Measurements from ENCODE around the gene ARMC9. TPM values are rescaled to one million over a fixed set of nuclear protein-coding genes. Genes with fewer than 3 reads are reported as not detected.

ARMC9 gene
- total and polyA plus RNA-seq, 2 donors (not counting 3 experiments of a cell fraction or from before 2014, with no cell fraction given): 16.4 to 24.2 TPM

DNA sequence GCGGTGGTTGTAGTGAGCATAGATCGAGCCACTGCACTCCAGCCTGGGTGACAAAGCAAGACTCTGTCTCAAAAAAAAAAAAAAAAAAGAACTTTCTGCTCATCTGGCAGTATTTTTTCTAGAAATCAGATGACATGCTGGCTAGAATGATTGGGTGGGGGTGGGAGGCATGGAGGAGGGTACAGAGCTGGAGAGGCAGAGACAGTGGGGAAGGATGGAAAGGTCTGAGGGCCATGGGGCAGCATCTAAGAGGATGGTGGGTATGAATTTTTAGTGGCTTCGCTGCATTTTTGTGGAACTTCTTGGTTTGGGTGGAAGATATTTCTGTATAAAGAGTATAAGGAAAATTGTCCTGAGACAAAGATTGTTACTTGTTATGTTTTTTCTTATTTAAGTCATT, 23.3 kb downstream of the ARMC9 start:
- Histone ChIP-seq H3K9me1 (replicated peaks; ENCODE audit: control insufficient read depth, extremely low read depth, insufficient read depth, low read length) (no peaks in the 10 kb centered on the region), H4K20me1 (replicated peaks; ENCODE audit: control insufficient read depth, extremely low read depth, insufficient read depth, low read length) (no peaks in the 10 kb centered on the region), H3K4me2 (ENCODE audit: insufficient read depth, low read length) (no peak overlapping the region), H3K4me3 (replicated peaks in 1 of 3; ENCODE audit: insufficient read depth in 1 of 3, low read depth in 1 of 3, low read length in 3 of 3) (no peak overlapping the region), H3K4me1 (ENCODE audit: control insufficient read depth, extremely low read depth, insufficient read depth, low read length) (no peaks in the 10 kb centered on the region), H3K9ac (replicated peaks; ENCODE audit: extremely low read depth, insufficient read depth, low read length) (no peak overlapping the region), H3K27ac (ENCODE audit: insufficient read depth, low read depth, low read length) (no peak overlapping the region), H3K9me3 (replicated peaks; ENCODE audit: control insufficient read depth, insufficient read depth, low read length) (no peaks in the 10 kb centered on the region), H3K36me3 (ENCODE audit: control insufficient read depth in 2 of 2, extremely low read depth in 1 of 2, insufficient read depth in 2 of 2, low read length in 2 of 2) (peaks cover 0 to 2% of the 10 kb centered on the region in 2 experiments), H3K79me2 (ENCODE audit: control insufficient read depth, insufficient read depth, low read length) (no peaks in the 10 kb centered on the region), H3K27me3 (ENCODE audit: control insufficient read depth in 2 of 2, insufficient read depth in 2 of 2, low read length in 2 of 2) (no peaks in the 10 kb centered on the region), H2AFZ (ENCODE audit: low read depth, low read length) (no peak overlapping the region)
- intact Hi-C loops (cut with micrococcal nuclease): no loop called here
- dilution Hi-C loops (cut with MboI; ENCODE audit: extremely low pct_ligation_motif_present, low sequenced_read_pairs): no loop called here
- FAIRE-seq: no peak
- ChIA-PET CTCF (interaction anchor here (1.6 kb wide), 1 partner anchor 118 kb away, joined by 4 read pairs; no protein-coding TSS in a partner anchor), POLR2A (no interaction called here)
- BruUV-seq (replicated peaks): no TSS peak
- no peak for DNase-seq (ENCODE audit: low read depth, low spot score)
- TF ChIP-seq CTCF (IDR thresholded peaks at IDR 0.05; ENCODE audit: extremely low read depth in 1 of 2, insufficient read depth in 1 of 2, low read depth in 1 of 2, low read length in 2 of 2): no peak
- TF ChIP-seq, protein P1, sequence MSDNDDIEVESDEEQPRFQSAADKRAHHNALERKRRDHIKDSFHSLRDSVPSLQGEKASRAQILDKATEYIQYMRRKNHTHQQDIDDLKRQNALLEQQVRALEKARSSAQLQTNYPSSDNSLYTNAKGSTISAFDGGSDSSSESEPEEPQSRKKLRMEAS (IDR thresholded peaks at IDR 0.05; ENCODE audit: insufficient read depth, insufficient read length): no peak
- TF ChIP-seq POLR2A (IDR thresholded peaks at IDR 0.05; ENCODE audit: low read depth, low read length): no peak
- no peak for TF ChIP-seq JUN (IDR thresholded peaks at IDR 0.05; ENCODE audit: borderline replicate concordance, insufficient read depth, insufficient read length, low read depth)
- no peak for TF ChIP-seq GATA2 (IDR thresholded peaks at IDR 0.05; ENCODE audit: insufficient read depth, insufficient read length, low read depth, low read length)
- TF ChIP-seq POLR2AphosphoS5 (IDR thresholded peaks at IDR 0.05; ENCODE audit: insufficient read depth, low read depth, low read length): no peak
- TF ChIP-seq EZH2 (IDR thresholded peaks at IDR 0.05; ENCODE audit: borderline replicate concordance, low read depth, low read length, severe bottlenecking): no peak
- TF ChIP-seq MYC (IDR thresholded peaks at IDR 0.05; ENCODE audit: low read depth, low read length): no peak
- no peak for TF ChIP-seq FOS (IDR thresholded peaks at IDR 0.05; ENCODE audit: borderline replicate concordance, insufficient read depth, low read length)

Data from endothelial cell of umbilical vein (primary cell).